Astrocyte (in vitro differentiated cells and primary cell): Measurements from ENCODE around the gene ZNF740. TPM values are rescaled to one million over a fixed set of nuclear protein-coding genes. Genes with fewer than 3 reads are reported as not detected.

Experiments used
- DNase-seq: peaks from one replicate; pipeline ENCODE4 v3.0.0-alpha.2; 2010; ENCODE audit warnings: low read depth
- FAIRE-seq: peaks from 2 replicates; lab custom pipeline; 2011; peaks lifted over from hg19 to GRCh38; lab: Jason Lieb, UNC
- H2AFZ ChIP-seq: 2 replicates; pipeline ENCODE4 v1.6.0; 2012; ENCODE audit warnings: low read depth, low read length, inconsistent platforms
- H3K27ac ChIP-seq: 2 replicates; pipeline ENCODE4 v1.5.1; 2011; ENCODE audit warnings: low read depth, low read length, inconsistent platforms
- H3K27me3 ChIP-seq: 2 replicates; pipeline ENCODE4 v1.6.0; 2011; ENCODE audit warnings: low read length, inconsistent platforms; ENCODE audit not compliant: insufficient read depth
- H3K36me3 ChIP-seq: 2 replicates; pipeline ENCODE4 v1.5.1; 2011; ENCODE audit warnings: low read length, inconsistent platforms; ENCODE audit not compliant: insufficient read depth
- H3K4me1 ChIP-seq: 2 replicates; pipeline ENCODE4 v1.5.1; 2011; ENCODE audit warnings: low read length, inconsistent platforms; ENCODE audit not compliant: insufficient read depth
- H3K4me2 ChIP-seq: 2 replicates; pipeline ENCODE4 v1.6.0; 2012; ENCODE audit warnings: low read length, inconsistent platforms
- H3K4me3 ChIP-seq: 2 replicates; pipeline ENCODE4 v1.5.1; 2011; ENCODE audit warnings: low read depth, mild to moderate bottlenecking, low read length, inconsistent platforms; ENCODE audit not compliant: insufficient read depth
- H3K79me2 ChIP-seq: 2 replicates; pipeline ENCODE4 v1.6.0; 2012; ENCODE audit warnings: mild to moderate bottlenecking, low read length, inconsistent platforms; ENCODE audit not compliant: insufficient read depth
- H3K9ac ChIP-seq: 2 replicates; pipeline ENCODE4 v1.6.0; 2012; ENCODE audit warnings: mild to moderate bottlenecking, low read length, inconsistent platforms
- H3K9me3 ChIP-seq: 2 replicates; pipeline ENCODE4 v1.5.1; 2012; ENCODE audit warnings: low read depth, mild to moderate bottlenecking, low read length, inconsistent platforms; ENCODE audit not compliant: insufficient read depth
- H4K20me1 ChIP-seq: 2 replicates; pipeline ENCODE4 v1.6.0; 2012; ENCODE audit warnings: low read length, inconsistent platforms; ENCODE audit not compliant: insufficient read depth
- H3K27ac Mint-ChIP-seq: one replicate; pipeline ENCODE4 v1.8.0; 2021; ENCODE audit warnings: mild to moderate bottlenecking, mixed read lengths; ENCODE audit not compliant: unreplicated experiment
- H3K27me3 Mint-ChIP-seq: one replicate; pipeline ENCODE4 v1.8.0; 2021; ENCODE audit warnings: low read depth, mixed read lengths; ENCODE audit not compliant: unreplicated experiment
- H3K36me3 Mint-ChIP-seq: one replicate; pipeline ENCODE4 v1.8.0; 2021; ENCODE audit warnings: low read depth, mixed read lengths; ENCODE audit not compliant: unreplicated experiment
- H3K4me1 Mint-ChIP-seq: one replicate; pipeline ENCODE4 v1.8.0; 2021; ENCODE audit warnings: low read depth, mixed read lengths; ENCODE audit not compliant: unreplicated experiment
- H3K4me3 Mint-ChIP-seq: one replicate; pipeline ENCODE4 v1.8.0; 2021; ENCODE audit warnings: mild to moderate bottlenecking, moderate library complexity, mixed read lengths; ENCODE audit not compliant: unreplicated experiment
- H3K9me3 Mint-ChIP-seq: one replicate; pipeline ENCODE4 v1.8.0; 2021; ENCODE audit warnings: mild to moderate bottlenecking, mixed read lengths; ENCODE audit not compliant: unreplicated experiment
- EZH2 ChIP-seq: IDR thresholded peaks from 2 replicates; pipeline ENCODE4 v1.6.1; 2012; ENCODE audit warnings: mild to moderate bottlenecking, low read length, inconsistent platforms; ENCODE audit not compliant: insufficient read depth
- total RNA-seq: library from RNA; stranded (reverse); gene quantifications from 2 replicates; pipeline ENCODE4 v1.2.1, GENCODE V29; 2021
- TF ChIP-seq, protein P1 (sequence below): IDR thresholded peaks from 2 replicates; pipeline ENCODE4 v1.5.1; 2011; ENCODE audit warnings: low read depth, mild to moderate bottlenecking, inconsistent platforms, low read length, moderate library complexity; ENCODE audit not compliant: insufficient read depth

Gene ZNF740
- total RNA-seq, 1 donor from 2014 or later = 31.0 TPM

DNA sequence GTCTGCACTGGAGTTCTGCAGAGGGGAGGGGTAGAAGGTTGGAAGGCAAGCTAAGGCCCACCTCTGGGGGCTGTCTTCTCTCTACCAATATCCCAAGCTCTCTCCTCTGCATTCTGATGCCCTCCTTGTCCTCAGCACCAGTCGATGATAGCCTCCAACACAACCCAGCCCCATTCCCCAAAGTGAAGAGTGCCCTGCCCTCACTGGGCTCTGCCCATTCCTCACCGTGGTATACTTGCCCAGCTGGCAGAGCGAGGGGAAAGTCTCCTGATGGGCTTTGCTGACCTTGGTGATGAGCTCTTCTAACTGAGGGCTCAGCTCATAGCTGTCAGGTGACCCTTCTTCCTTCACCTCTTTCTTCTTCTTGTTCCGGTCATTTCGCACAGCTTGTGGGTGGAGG, 33.7 kb downstream of the ZNF740 start:
- no peaks in the 10 kb centered on the region for H3K27me3 ChIP-seq
- no peak overlapping the region for H3K4me2 ChIP-seq
- H3K4me1 ChIP-seq = peaks cover 28% of the 10 kb centered on the region
- H2AFZ ChIP-seq = no peak overlapping the region
- TF ChIP-seq, protein P1, sequence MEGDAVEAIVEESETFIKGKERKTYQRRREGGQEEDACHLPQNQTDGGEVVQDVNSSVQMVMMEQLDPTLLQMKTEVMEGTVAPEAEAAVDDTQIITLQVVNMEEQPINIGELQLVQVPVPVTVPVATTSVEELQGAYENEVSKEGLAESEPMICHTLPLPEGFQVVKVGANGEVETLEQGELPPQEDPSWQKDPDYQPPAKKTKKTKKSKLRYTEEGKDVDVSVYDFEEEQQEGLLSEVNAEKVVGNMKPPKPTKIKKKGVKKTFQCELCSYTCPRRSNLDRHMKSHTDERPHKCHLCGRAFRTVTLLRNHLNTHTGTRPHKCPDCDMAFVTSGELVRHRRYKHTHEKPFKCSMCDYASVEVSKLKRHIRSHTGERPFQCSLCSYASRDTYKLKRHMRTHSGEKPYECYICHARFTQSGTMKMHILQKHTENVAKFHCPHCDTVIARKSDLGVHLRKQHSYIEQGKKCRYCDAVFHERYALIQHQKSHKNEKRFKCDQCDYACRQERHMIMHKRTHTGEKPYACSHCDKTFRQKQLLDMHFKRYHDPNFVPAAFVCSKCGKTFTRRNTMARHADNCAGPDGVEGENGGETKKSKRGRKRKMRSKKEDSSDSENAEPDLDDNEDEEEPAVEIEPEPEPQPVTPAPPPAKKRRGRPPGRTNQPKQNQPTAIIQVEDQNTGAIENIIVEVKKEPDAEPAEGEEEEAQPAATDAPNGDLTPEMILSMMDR = no peak
- TF ChIP-seq EZH2 = no peak
- no peak overlapping the region for H3K9ac ChIP-seq
- H3K4me3 ChIP-seq = no peak overlapping the region
- no peak overlapping the region for H3K4me3 Mint-ChIP-seq
- H3K9me3 Mint-ChIP-seq = no peaks in the 10 kb centered on the region
- H3K36me3 Mint-ChIP-seq = peaks cover 22% of the 10 kb centered on the region
- peaks cover 35% of the 10 kb centered on the region for H3K79me2 ChIP-seq
- peaks cover 8% of the 10 kb centered on the region for H3K27me3 Mint-ChIP-seq
- FAIRE-seq = no peak
- DNase-seq = no peak
- peaks cover 2% of the 10 kb centered on the region for H3K36me3 ChIP-seq
- no peaks in the 10 kb centered on the region for H3K9me3 ChIP-seq
- H4K20me1 ChIP-seq = peaks cover 37% of the 10 kb centered on the region
- no peak overlapping the region for H3K27ac Mint-ChIP-seq
- peaks cover 27% of the 10 kb centered on the region for H3K4me1 Mint-ChIP-seq
- H3K27ac ChIP-seq = no peak overlapping the region

DNA sequence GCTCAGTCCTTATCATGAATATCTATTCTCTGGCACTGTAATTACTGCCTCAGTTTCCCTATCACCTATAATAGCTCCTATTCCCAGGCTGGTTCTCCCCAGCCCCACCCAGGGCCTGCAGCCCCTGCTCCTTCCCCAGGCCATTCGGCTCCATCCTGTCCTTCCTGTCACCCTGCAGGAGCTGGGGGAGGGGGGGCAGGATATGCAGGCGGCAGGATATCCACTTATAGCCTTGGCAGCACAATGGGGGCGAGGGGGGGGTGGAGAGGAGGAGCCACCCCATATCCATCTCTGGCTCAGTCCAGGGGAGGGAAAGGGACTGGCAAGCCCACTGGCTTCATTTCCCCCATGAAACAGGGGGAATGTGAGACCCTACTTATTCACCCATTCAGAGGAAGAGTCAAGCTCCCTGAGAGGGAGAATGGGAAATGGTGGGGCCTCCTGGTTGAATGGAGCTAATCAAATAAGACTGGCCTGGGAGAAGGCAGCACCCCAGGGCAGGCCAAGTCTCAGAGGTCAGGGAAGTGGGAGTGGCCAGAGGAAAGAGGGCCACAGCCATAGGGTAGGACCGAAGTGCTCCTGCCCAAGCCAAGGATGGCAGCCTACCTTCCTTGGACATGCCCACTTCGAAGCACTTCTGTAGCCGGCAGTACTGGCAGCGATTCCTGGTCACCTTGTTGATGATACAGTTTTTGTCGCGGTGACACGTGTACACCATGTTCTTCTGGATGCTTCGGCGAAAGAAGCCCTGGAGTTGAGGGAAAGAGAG, 34.3 kb downstream of the ZNF740 start:
- no peak for TF ChIP-seq EZH2
- TF ChIP-seq, protein P1 = no peak
- H3K27me3 Mint-ChIP-seq = peaks cover 8% of the 10 kb centered on the region
- Histone ChIP-seq H3K27me3 (no peaks in the 10 kb centered on the region), H3K79me2 (peaks cover 38% of the 10 kb centered on the region), H4K20me1 (peaks cover 41% of the 10 kb centered on the region), H3K4me3 (no peak overlapping the region), H3K4me1 (peaks cover 33% of the 10 kb centered on the region), H2AFZ (no peak overlapping the region), H3K36me3 (peaks cover 2% of the 10 kb centered on the region), H3K9ac (no peak overlapping the region), H3K9me3 (no peaks in the 10 kb centered on the region), H3K4me2 (no peak overlapping the region), H3K27ac (no peak overlapping the region)
- no peak overlapping the region for H3K27ac Mint-ChIP-seq
- peaks cover 26% of the 10 kb centered on the region for H3K4me1 Mint-ChIP-seq
- DNase-seq = no peak
- H3K9me3 Mint-ChIP-seq = no peaks in the 10 kb centered on the region
- H3K36me3 Mint-ChIP-seq = peaks cover 22% of the 10 kb centered on the region
- no peak for FAIRE-seq
- no peak overlapping the region for H3K4me3 Mint-ChIP-seq

DNA sequence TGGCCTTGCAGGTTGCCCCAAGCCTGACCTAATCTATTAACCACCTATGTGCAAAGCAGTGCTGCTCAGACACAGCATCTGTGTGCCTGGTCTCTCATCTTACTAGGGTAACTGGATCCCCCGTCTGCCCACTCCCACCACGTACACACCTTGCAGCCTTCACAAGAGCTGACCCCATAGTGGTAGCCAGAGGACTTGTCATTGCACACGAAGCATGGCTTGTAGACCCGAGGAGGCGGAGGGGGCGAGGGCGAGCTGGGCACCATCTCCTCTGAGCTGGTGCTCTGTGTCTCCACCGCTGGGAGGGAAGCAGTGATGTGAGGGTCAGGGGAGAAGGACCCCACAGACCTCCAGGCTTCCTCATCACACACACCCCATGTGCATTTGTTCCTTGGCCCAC, 35.0 kb downstream of the ZNF740 start:
- H3K4me2 ChIP-seq = no peak overlapping the region
- H3K27me3 ChIP-seq = no peaks in the 10 kb centered on the region
- H4K20me1 ChIP-seq = peaks cover 41% of the 10 kb centered on the region
- Mint-ChIP-seq H3K9me3 (no peaks in the 10 kb centered on the region), H3K27ac (no peak overlapping the region), H3K4me1 (peaks cover 26% of the 10 kb centered on the region), H3K27me3 (peaks cover 8% of the 10 kb centered on the region), H3K4me3 (no peak overlapping the region), H3K36me3 (peaks cover 19% of the 10 kb centered on the region)
- H3K27ac ChIP-seq = no peak overlapping the region
- no peak for DNase-seq
- no peaks in the 10 kb centered on the region for H3K9me3 ChIP-seq
- H3K9ac ChIP-seq = no peak overlapping the region
- no peak overlapping the region for H2AFZ ChIP-seq
- peaks cover 33% of the 10 kb centered on the region for H3K4me1 ChIP-seq
- H3K4me3 ChIP-seq = no peak overlapping the region
- TF ChIP-seq, protein P1 = no peak
- TF ChIP-seq EZH2 = no peak
- FAIRE-seq = no peak
- peaks cover 2% of the 10 kb centered on the region for H3K36me3 ChIP-seq
- peaks cover 38% of the 10 kb centered on the region for H3K79me2 ChIP-seq
